Measurements from ENCODE around the gene RAI14. TPM values are rescaled to one million over a fixed set of nuclear protein-coding genes. Genes with fewer than 3 reads are reported as not detected.

The RAI14 gene
- total RNA-seq, 1 donor from 2014 or later: 127 TPM

DNA sequence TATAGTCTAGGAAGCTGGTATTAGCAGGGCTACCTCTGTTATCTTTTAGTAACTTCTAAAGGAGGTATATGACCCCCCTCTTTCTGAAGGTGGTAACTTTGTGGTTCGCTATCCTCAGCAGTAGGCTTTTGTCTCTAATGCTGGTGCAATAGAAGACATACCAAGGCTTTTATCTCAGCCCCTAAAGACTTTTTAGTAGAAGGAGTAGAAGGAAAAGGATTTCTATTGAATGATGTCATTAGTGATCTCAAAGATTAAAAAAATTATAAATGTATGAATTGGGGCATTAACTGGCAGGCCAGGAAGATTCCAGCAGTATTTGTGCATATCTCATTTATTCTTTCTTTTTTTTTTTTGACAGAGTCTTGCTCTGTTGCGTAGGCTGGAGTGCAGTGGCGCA, 78.2 kb downstream of the RAI14 start:
- no peak for TF ChIP-seq CTCF (IDR thresholded peaks at IDR 0.05; ENCODE audit: unreplicated experiment)
- Mint-ChIP-seq H3K27me3 (ENCODE audit: unreplicated experiment) (no peaks in the 10 kb centered on the region), H3K27ac (ENCODE audit: unreplicated experiment) (no peak overlapping the region), H3K9me3 (ENCODE audit: unreplicated experiment) (no peaks in the 10 kb centered on the region), H3K4me3 (ENCODE audit: unreplicated experiment) (no peak overlapping the region), H3K4me1 (ENCODE audit: unreplicated experiment) (no peaks in the 10 kb centered on the region), H3K36me3 (ENCODE audit: low read depth, unreplicated experiment) (peaks cover 8% of the 10 kb centered on the region)
- no peak for DNase-seq (ENCODE audit: low spot score)

DNA sequence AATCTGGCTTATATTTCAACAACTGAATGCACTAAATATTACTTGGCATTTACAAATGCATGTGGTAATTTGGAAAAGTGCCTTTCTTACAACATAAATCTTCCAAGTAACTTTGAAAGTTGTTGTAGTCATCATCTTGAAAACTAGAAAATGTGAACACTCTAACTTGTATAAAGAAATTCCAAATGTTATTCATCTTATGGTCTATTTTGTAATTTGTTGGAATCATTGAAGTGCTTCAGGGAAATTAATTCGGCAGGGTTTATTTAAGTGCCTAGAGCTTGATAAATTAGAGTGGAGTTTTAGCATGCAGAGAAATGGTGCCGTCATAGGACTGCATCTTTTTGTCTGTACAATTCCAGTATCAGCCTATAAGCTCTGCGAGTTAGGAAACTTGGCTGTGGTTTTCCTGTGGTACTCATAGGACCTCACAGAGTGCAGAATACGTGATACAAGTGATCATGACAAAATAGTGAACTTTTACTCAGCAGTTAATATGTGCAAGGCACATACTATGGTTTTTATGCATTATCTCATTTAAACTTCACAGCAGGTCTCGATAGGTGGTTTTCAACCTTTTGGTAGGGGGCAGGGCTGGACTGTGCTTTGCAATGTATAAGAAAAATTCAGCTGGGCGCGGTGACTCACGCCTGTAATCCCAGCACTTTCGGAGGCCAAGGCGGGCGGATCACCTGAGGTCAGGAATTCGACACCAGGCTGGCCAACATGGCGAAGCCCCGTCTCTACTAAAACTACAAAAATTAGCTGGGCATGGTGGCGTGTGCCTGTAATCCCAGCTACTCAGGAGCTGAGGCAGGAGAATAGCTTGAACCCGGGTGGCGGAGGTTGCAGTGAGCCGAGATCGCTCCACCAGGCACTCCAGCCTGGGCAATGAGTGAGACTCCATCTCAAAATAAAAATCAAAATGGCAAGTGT, 79.6 kb downstream of the RAI14 start:
- Mint-ChIP-seq H3K27me3 (ENCODE audit: unreplicated experiment) (no peaks in the 10 kb centered on the region), H3K27ac (ENCODE audit: unreplicated experiment) (no peak overlapping the region), H3K36me3 (ENCODE audit: low read depth, unreplicated experiment) (peaks cover 8% of the 10 kb centered on the region), H3K4me1 (ENCODE audit: unreplicated experiment) (no peaks in the 10 kb centered on the region), H3K4me3 (ENCODE audit: unreplicated experiment) (no peak overlapping the region), H3K9me3 (ENCODE audit: unreplicated experiment) (no peaks in the 10 kb centered on the region)
- TF ChIP-seq CTCF (IDR thresholded peaks at IDR 0.05; ENCODE audit: unreplicated experiment): no peak
- DNase-seq (ENCODE audit: low spot score): no peak

- Mint-ChIP-seq H3K4me1 (ENCODE audit: unreplicated experiment) (peaks cover 8% of the 10 kb centered on the region), H3K27me3 (ENCODE audit: unreplicated experiment) (no peaks in the 10 kb centered on the region), H3K27ac (ENCODE audit: unreplicated experiment) (no peak overlapping the region)
These were observed 80.5 kb downstream of the RAI14 start for GRCh38 chr5:34736445-34737115.

GRCh38 chr5:34737731-34738130, 81.6 kb downstream of the RAI14 start:
- H3K9me3 Mint-ChIP-seq (ENCODE audit: unreplicated experiment): no peaks in the 10 kb centered on the region
- peaks cover 16% of the 10 kb centered on the region for H3K36me3 Mint-ChIP-seq (ENCODE audit: low read depth, unreplicated experiment)
- H3K4me3 Mint-ChIP-seq (ENCODE audit: unreplicated experiment): no peak overlapping the region
- no peak overlapping the region for H3K27ac Mint-ChIP-seq (ENCODE audit: unreplicated experiment)
- DNase-seq (ENCODE audit: low spot score): no peak
- H3K4me1 Mint-ChIP-seq (ENCODE audit: unreplicated experiment): peaks cover 16% of the 10 kb centered on the region
- no peak for TF ChIP-seq CTCF (IDR thresholded peaks at IDR 0.05; ENCODE audit: unreplicated experiment)
- H3K27me3 Mint-ChIP-seq (ENCODE audit: unreplicated experiment): no peaks in the 10 kb centered on the region

More at GRCh38 chr5:34736445-34737115, 80.5 kb downstream of the RAI14 start:
- Mint-ChIP-seq H3K4me3 (ENCODE audit: unreplicated experiment) (no peak overlapping the region), H3K9me3 (ENCODE audit: unreplicated experiment) (no peaks in the 10 kb centered on the region), H3K36me3 (ENCODE audit: low read depth, unreplicated experiment) (peaks cover 13% of the 10 kb centered on the region)
- no peak for DNase-seq (ENCODE audit: low spot score)
- TF ChIP-seq CTCF (IDR thresholded peaks at IDR 0.05; ENCODE audit: unreplicated experiment): no peak

- Mint-ChIP-seq H3K4me1 (ENCODE audit: unreplicated experiment) (peaks cover 16% of the 10 kb centered on the region), H3K36me3 (ENCODE audit: low read depth, unreplicated experiment) (peaks cover 14% of the 10 kb centered on the region), H3K9me3 (ENCODE audit: unreplicated experiment) (no peaks in the 10 kb centered on the region), H3K27ac (ENCODE audit: unreplicated experiment) (no peak overlapping the region), H3K4me3 (ENCODE audit: unreplicated experiment) (no peak overlapping the region), H3K27me3 (ENCODE audit: unreplicated experiment) (no peaks in the 10 kb centered on the region)
- TF ChIP-seq CTCF (IDR thresholded peaks at IDR 0.05; ENCODE audit: unreplicated experiment): no peak
- DNase-seq (ENCODE audit: low spot score): no peak
These were observed 82.3 kb downstream of the RAI14 start for GRCh38 chr5:34738381-34738780.
